Adipocyte (in vitro differentiated cells): Measurements from ENCODE around the gene DOHH.
A peak's percentile ranks its signal among the peaks of the same experiment; 100 is the strongest.

ENCODE experiments used
- DNase-seq: peaks from one replicate; pipeline ENCODE4 v3.0.0-alpha.2; 2015; ENCODE audit warnings: low read depth
- H3K27me3 ChIP-seq: replicated peaks from 2 replicates; pipeline ENCODE4 v1.7.0; 2013; ENCODE audit warnings: mild to moderate bottlenecking, low read length, moderate library complexity; ENCODE audit not compliant: control insufficient read depth, insufficient read depth
- H3K36me3 ChIP-seq: 2 replicates; pipeline ENCODE4 v1.7.0; 2013; ENCODE audit warnings: low read length, mild to moderate bottlenecking, moderate library complexity; ENCODE audit not compliant: control insufficient read depth, insufficient read depth, severe bottlenecking
- H3K4me1 ChIP-seq: 2 replicates; pipeline ENCODE4 v1.7.0; 2013; ENCODE audit warnings: mild to moderate bottlenecking, low read length, moderate library complexity; ENCODE audit not compliant: control insufficient read depth, insufficient read depth
- H3K4me3 ChIP-seq: 2 replicates; pipeline ENCODE4 v1.7.0; 2013; ENCODE audit warnings: mild to moderate bottlenecking, low read length, moderate library complexity
- H3K9ac ChIP-seq: 2 replicates; pipeline ENCODE4 v1.7.0; 2013; ENCODE audit warnings: mild to moderate bottlenecking, low read length, moderate library complexity
- H3K9me3 ChIP-seq: 2 replicates; pipeline ENCODE4 v1.7.0; 2013; ENCODE audit warnings: mild to moderate bottlenecking, low read length, moderate library complexity; ENCODE audit not compliant: control insufficient read depth

Gene DOHH

GRCh38 chr19:3507371-3508120 is 7.1 kb upstream of the DOHH start:
- Histone ChIP-seq H3K4me3 (peak overlapping the region; percentile 85), H3K4me1 (peaks cover 10% of the 10 kb centered on the region), H3K27me3 (no peaks in the 10 kb centered on the region), H3K9me3 (no peaks in the 10 kb centered on the region), H3K36me3 (no peaks in the 10 kb centered on the region), H3K9ac (peak overlapping the region; percentile 89)
- DNase-seq: peak; percentile 54

- Histone ChIP-seq H3K9me3 (no peaks in the 10 kb centered on the region), H3K4me1 (peaks cover 10% of the 10 kb centered on the region), H3K27me3 (no peaks in the 10 kb centered on the region), H3K36me3 (no peaks in the 10 kb centered on the region), H3K9ac (peak overlapping the region; percentile 89), H3K4me3 (peak overlapping the region; percentile 85)
- DNase-seq: peak; percentile 60
Measured at GRCh38 chr19:3506384-3507340, 6.2 kb upstream of the DOHH start.

- Histone ChIP-seq H3K4me1 (peaks cover 10% of the 10 kb centered on the region), H3K4me3 (peak within 1 kb of the TSS; percentile 85), H3K27me3 (no peaks in the 10 kb centered on the region), H3K9ac (peak within 1 kb of the TSS; percentile 89), H3K9me3 (no peaks in the 10 kb centered on the region), H3K36me3 (no peaks in the 10 kb centered on the region)
- DNase-seq: peak; percentile 100
Measured at GRCh38 chr19:3505598-3506383, 5.3 kb upstream of the DOHH start, which contains the start of gene FZR1. FZR1 (plus strand) TSS chr19:3506311; CDS start chr19:3522990, 16,679 bp downstream.

- Histone ChIP-seq H3K36me3 (no peaks in the 10 kb centered on the region), H3K27me3 (no peaks in the 10 kb centered on the region), H3K9ac (no peak overlapping the region), H3K4me3 (no peak overlapping the region), H3K4me1 (peaks cover 13% of the 10 kb centered on the region), H3K9me3 (no peaks in the 10 kb centered on the region)
- DNase-seq: no peak
Measured at GRCh38 chr19:3504735-3505134, 4.3 kb upstream of the DOHH start.

GRCh38 chr19:3503036-3503572 is 2.6 kb upstream of the DOHH start:
- no peaks in the 10 kb centered on the region for H3K9me3 ChIP-seq
- no peak for DNase-seq

GRCh38 chr19:3501780-3502179 is 1.3 kb upstream of the DOHH start:
- Histone ChIP-seq H3K36me3 (no peaks in the 10 kb centered on the region), H3K27me3 (no peaks in the 10 kb centered on the region), H3K9me3 (no peaks in the 10 kb centered on the region), H3K4me1 (peaks cover 12% of the 10 kb centered on the region), H3K9ac (no peak overlapping the region), H3K4me3 (no peak overlapping the region)
- no peak for DNase-seq

More at GRCh38 chr19:3503036-3503572, 2.6 kb upstream of the DOHH start:
- H3K36me3 ChIP-seq: no peaks in the 10 kb centered on the region
- H3K9ac ChIP-seq: no peak overlapping the region
- H3K27me3 ChIP-seq: no peaks in the 10 kb centered on the region
- peaks cover 20% of the 10 kb centered on the region for H3K4me1 ChIP-seq
- H3K4me3 ChIP-seq: no peak overlapping the region

GRCh38 chr19:3499738-3500428 is 591 bp downstream of the DOHH start:
- DNase-seq: peak; percentile 8
- Histone ChIP-seq H3K4me1 (peaks cover 10% of the 10 kb centered on the region), H3K36me3 (peaks cover 15% of the 10 kb centered on the region), H3K9me3 (no peaks in the 10 kb centered on the region), H3K9ac (peak overlapping the region; percentile 99), H3K27me3 (no peaks in the 10 kb centered on the region), H3K4me3 (peak overlapping the region; percentile 98)

- H3K36me3 ChIP-seq: peaks cover 18% of the 10 kb centered on the region
- no peaks in the 10 kb centered on the region for H3K9me3 ChIP-seq
- H3K9ac ChIP-seq: no peak overlapping the region
- peaks cover 10% of the 10 kb centered on the region for H3K4me1 ChIP-seq
- DNase-seq: no peak
- no peak overlapping the region for H3K4me3 ChIP-seq
- H3K27me3 ChIP-seq: no peaks in the 10 kb centered on the region
Measured at GRCh38 chr19:3497757-3498520, 2.5 kb downstream of the DOHH start.

GRCh38 chr19:3496392-3497273 is 3.8 kb downstream of the DOHH start:
- Histone ChIP-seq H3K36me3 (peaks cover 18% of the 10 kb centered on the region), H3K4me1 (peaks cover 10% of the 10 kb centered on the region), H3K9me3 (no peaks in the 10 kb centered on the region), H3K27me3 (no peaks in the 10 kb centered on the region), H3K4me3 (no peak overlapping the region), H3K9ac (no peak overlapping the region)
- no peak for DNase-seq
